H54 (cell line): ENCODE results near the gene PHLDB1.
"Not testable (repeated sequence)": the region's sequence is repeated elsewhere in the genome, so short reads cannot be mapped to it uniquely, and the experiment has no call there.

Experiments used
- DNase-seq: peaks from one replicate; pipeline ENCODE4 v3.0.0; 2011; ENCODE audit warnings: low spot score, mixed read lengths; ENCODE audit not compliant: insufficient read length
- FAIRE-seq: peaks from 3 replicates; lab custom pipeline; 2011; peaks lifted over from hg19 to GRCh38; lab: Jason Lieb, UNC
- POLR2A ChIP-seq: IDR thresholded peaks from 2 replicates; pipeline ENCODE4 v1.6.1; 2011; ENCODE audit warnings: low read depth, mild to moderate bottlenecking, low read length

The PHLDB1 gene

GRCh38 chr11:118607401-118608359, at the start of gene PHLDB1:
Gene PHLDB1 (plus strand): TSS chr11:118607615. CDS start chr11:118613837, 6,222 bp downstream.
- peak; percentile 73 for TF ChIP-seq POLR2A
- DNase-seq (no peak), FAIRE-seq (no peak)

- DNase-seq (no peak), FAIRE-seq (no peak)
- TF ChIP-seq POLR2A: no peak
Observed at GRCh38 chr11:118560806-118561205, 46.6 kb upstream of the PHLDB1 start.

DNA sequence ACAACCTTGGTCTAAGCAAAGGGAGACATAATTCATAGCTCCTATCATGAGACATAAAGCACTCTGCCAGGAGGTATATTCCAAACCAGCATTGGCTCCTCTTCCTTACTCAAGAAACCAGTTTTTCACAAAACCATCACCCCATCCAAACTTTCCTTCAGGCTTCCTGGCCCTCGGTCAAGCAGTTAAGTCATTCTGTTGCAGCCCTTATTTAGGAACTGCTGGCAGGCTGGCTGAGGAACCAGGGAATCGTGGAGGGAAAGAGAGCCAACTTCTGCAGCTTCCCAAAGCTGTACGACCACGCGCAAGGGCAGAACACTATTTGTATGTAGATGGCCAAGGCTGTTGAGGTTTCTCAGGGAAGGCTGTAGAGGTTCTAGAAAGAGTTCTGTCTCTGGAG, 42.4 kb upstream of the PHLDB1 start:
- no peak for FAIRE-seq
- DNase-seq: no peak
- no peak for TF ChIP-seq POLR2A

GRCh38 chr11:118569670-118570069, 37.7 kb upstream of the PHLDB1 start:
- TF ChIP-seq POLR2A: no peak
- no peak for DNase-seq
- FAIRE-seq: no peak

DNA sequence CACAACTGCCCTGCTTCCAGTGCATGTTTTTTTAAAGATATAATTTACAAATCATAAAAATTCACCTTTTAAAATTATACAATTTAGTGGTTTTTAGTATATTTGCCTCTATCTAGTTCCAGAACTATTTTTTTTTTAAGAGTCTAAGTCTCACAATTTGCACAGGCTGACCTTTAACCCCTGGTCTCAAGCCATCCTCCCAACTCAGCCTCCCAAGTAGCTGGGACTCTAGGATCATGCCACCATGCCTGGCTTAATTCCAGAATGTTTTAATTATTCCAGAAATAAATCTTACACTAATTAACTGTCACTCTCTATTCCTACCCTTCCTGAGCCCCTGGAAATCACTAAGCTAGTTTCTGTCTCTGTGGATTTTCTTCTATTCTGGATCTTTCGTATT, 36.6 kb upstream of the PHLDB1 start:
- FAIRE-seq: no peak
- no peak for DNase-seq

DNA sequence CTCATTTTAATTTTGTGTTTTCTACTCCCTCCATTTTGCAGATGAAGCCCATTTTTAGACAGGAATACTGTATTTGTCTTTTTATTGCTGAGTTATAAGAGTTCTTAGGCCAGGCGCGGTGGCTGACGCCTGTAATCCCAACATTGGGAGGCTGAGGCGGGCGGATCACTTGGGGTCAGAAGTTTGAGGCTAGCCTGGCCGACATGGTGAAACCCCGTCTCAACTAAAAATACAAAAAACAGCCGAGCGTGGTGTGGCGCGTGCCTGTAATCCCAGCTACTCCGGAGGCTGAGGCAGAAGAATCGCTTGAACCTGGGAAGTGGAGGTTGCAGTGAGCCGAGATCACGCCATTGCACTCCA, 35.7 kb upstream of the PHLDB1 start:
- DNase-seq, FAIRE-seq: not testable (repeated sequence)

More for the DNA sequence above, 36.6 kb upstream of the PHLDB1 start:
- TF ChIP-seq POLR2A: no peak

DNA sequence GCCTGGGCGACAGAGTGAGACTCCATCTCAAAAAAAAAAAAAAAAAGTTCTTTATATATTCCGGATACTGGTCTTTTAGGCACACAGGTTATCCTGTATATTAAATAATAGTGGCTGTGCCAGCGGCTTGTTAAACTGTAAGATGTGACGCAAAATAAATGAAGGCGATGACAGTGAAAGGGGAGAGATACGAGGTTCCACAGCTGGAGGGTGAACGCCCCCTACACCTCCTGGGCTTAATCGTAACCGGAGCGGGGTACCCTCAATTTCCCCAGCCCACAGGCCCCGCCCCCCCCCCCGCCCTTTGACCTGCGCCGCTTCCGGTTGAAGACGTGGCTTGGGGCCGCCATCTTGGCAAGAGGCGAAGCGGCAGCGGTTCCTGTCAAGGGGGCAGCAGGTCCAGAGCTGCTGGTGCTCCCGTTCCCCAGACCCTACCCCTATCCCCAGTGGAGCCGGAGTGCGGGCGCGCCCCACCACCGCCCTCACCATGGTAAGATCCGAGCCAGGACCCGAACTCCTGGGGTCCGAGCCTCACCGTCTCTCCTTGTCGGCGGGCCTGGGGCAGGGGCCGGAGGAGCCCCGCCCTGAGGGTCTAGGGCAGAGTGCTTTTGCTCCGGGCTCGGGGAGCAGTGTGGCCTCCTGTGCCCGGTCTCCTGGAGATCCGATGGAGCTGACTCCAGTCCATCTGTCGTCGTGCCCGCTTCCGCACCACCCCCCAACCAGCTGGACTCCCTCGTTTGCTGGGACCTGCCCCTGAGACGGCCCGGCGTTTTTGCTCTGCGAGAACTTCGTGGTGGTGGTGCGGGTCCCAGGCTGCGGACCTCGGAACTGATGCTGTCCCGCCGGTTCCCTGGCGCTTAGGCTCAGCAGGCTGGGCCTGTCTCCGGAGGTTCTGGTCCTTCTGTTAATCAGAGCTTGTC, 35.1 kb upstream of the PHLDB1 start, which contains the start of gene ARCN1:
TSS of gene ARCN1 (plus strand) at position 349 of the 920 bp plus-strand sequence. CDS start at position 488, 139 bp downstream.
- TF ChIP-seq POLR2A: peak; percentile 59
- DNase-seq (peak; percentile 42), FAIRE-seq (no peak)

- DNase-seq: no peak
- no peak for TF ChIP-seq POLR2A
- peak; percentile 45 for FAIRE-seq
Observed at GRCh38 chr11:118572981-118573550, 34.3 kb upstream of the PHLDB1 start.

- TF ChIP-seq POLR2A: no peak
- no peak for FAIRE-seq
- no peak for DNase-seq
Observed at GRCh38 chr11:118574636-118575035, 32.8 kb upstream of the PHLDB1 start.

GRCh38 chr11:118577995-118578394, 29.4 kb upstream of the PHLDB1 start:
- not testable (repeated sequence) for DNase-seq, FAIRE-seq

DNA sequence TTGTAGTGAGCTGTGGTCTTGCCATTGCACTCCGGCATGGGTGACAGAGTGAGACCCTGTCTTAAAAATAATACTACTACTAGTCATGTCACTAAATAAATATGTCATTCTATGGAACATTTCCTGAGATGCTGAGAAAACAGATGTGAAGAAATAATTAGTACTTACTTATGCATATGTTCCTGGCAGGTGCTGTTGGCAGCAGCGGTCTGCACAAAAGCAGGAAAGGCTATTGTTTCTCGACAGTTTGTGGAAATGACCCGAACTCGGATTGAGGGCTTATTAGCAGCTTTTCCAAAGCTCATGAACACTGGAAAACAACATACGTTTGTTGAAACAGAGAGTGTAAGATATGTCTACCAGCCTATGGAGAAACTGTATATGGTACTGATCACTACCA, 26.4 kb upstream of the PHLDB1 start:
- FAIRE-seq: no peak
- TF ChIP-seq POLR2A: no peak
- no peak for DNase-seq

DNA sequence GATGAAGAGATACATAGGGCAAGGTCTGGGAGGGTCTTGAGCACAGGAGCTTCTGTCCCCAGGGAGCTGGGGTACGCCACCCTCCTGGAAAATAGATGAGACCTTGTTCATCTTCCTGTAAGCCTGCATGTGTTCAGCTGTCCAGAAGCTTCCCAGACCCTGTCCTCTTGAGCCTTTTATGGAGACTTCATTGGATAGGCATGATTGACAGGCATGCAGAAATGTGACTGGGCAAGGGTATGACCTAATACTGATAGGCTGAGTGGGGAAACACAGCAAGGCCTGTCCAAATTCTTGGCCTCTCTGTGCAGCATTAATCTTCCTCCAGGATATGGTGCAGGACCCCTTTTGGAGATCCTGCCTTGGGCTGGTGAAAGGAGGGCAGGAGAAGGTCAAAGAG, 19.5 kb upstream of the PHLDB1 start:
- DNase-seq: no peak
- FAIRE-seq: no peak
- TF ChIP-seq POLR2A: no peak

GRCh38 chr11:118592616-118593367, 14.6 kb upstream of the PHLDB1 start:
- DNase-seq (no peak), FAIRE-seq (no peak)
- TF ChIP-seq POLR2A: no peak

GRCh38 chr11:118594984-118595383, 12.4 kb upstream of the PHLDB1 start:
- not testable (repeated sequence) for FAIRE-seq, DNase-seq
